Measurements from ENCODE around the gene RAP1GAP.
A peak's percentile ranks its signal among the peaks of the same experiment; 100 is the strongest.

DNA sequence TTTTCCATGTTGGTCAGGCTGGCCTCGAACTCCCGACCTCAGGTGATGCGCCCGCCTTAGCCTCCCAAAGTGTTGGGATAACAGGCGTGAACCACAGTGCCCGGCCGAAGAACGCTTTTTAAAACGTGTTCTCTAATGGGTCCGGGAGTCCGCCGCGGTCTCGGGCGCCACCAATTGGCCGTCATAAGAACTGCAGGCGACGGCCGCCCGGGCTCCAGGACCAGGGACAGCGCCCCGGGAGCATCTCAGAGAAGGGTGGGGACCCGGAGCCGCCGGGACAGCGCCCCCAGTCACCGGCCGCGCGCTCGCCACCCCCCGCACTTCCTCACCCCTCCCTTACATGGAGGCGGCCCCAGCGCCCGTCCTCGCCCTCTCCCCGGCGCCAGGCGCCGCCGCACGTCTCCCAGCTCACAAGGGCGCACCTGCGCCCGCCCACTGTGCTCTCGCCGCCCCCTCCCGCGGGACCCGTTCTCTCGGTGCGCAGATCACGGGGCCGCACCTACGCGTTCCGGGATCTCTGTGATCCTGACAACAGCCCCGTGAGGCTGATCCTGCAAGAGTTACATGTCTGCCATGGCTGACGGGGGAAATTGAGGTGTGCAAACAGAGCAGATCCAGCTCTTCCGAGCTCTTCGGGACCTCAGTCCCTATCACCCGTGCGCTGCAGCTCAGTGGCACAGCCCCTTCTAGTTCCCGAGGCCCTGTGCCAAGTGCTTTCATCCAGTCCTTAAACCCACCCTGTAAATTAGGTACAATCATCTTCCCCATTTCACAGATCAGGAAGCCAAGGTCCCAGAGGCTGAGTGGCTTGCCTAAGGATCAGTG is 9.8 kb downstream of the RAP1GAP start:
- TF ChIP-seq EZH2 (IDR thresholded peaks at IDR 0.05; ENCODE audit: insufficient read depth, poor library complexity, severe bottlenecking) (peak; percentile 39), EZH2phosphoT487 (IDR thresholded peaks at IDR 0.05; ENCODE audit: insufficient read depth, low read depth) (no peak)
